Natural killer cell (primary cell): ENCODE measurements around the gene FOXR2. TPM values are rescaled to one million over a fixed set of nuclear protein-coding genes. Genes with fewer than 3 reads are reported as not detected.

ENCODE experiments used
- ATAC-seq, 3 donors: fragments of 150-1000 bp in 2 of 3; fragments of 200-7000 bp in 1 of 3; cut with Tn5 transposase; 1 replicate in 1 of 3; 2 replicates in 2 of 3; pipeline ENCODE4 v1.10.0; 2021; ENCODE audit warnings: mild to moderate bottlenecking in 2 of 3, moderate library complexity in 2 of 3
- DNase-seq, 2 donors: peaks; one replicate each; pipeline versions ENCODE4 v3.0.0 to v3.0.0-alpha.2; 2013 to 2021; ENCODE audit warnings: mixed read lengths in 1 of 2
- H3K27ac ChIP-seq: one replicate; pipeline ENCODE4 v1.5.1; 2013; ENCODE audit warnings: mild to moderate bottlenecking, low read length
- H3K27me3 ChIP-seq: one replicate; pipeline ENCODE4 v1.6.1; 2013; ENCODE audit warnings: low read length; ENCODE audit not compliant: control insufficient read depth, insufficient read depth
- H3K36me3 ChIP-seq: one replicate; pipeline ENCODE4 v1.6.1; 2013; ENCODE audit warnings: low read length; ENCODE audit not compliant: control insufficient read depth, insufficient read depth
- H3K4me1 ChIP-seq: one replicate; pipeline ENCODE4 v1.6.1; 2013; ENCODE audit warnings: low read length; ENCODE audit not compliant: control insufficient read depth, insufficient read depth
- H3K4me3 ChIP-seq: one replicate; pipeline ENCODE4 v1.5.1; 2013; ENCODE audit warnings: low read length
- H3K9me3 ChIP-seq: one replicate; pipeline ENCODE4 v1.6.1; 2013; ENCODE audit warnings: low read length; ENCODE audit not compliant: control insufficient read depth, insufficient read depth
- H3K27ac Mint-ChIP-seq, 2 donors: one replicate each; pipeline ENCODE4 v1.8.0; 2022; ENCODE audit warnings: mild to moderate bottlenecking in 2 of 2, mixed read lengths in 2 of 2, moderate library complexity in 1 of 2
- H3K27me3 Mint-ChIP-seq, 2 donors: one replicate each; pipeline ENCODE4 v1.8.0; 2022; ENCODE audit warnings: low read depth in 2 of 2, mixed read lengths in 2 of 2
- H3K36me3 Mint-ChIP-seq: one replicate; pipeline ENCODE4 v1.8.0; 2022; ENCODE audit warnings: mixed read lengths
- H3K4me1 Mint-ChIP-seq, 2 donors: one replicate each; pipeline ENCODE4 v1.8.0; 2022; ENCODE audit warnings: mixed read lengths in 2 of 2
- H3K4me3 Mint-ChIP-seq: one replicate; pipeline ENCODE4 v1.8.0; 2022; ENCODE audit warnings: mild to moderate bottlenecking, moderate library complexity, mixed read lengths
- H3K9me3 Mint-ChIP-seq, 2 donors: one replicate each; pipeline ENCODE4 v1.8.0; 2022; ENCODE audit warnings: mixed read lengths in 2 of 2
- WGBS: methylation state at CpG from one replicate; pipeline ENCODE4 v1.1.7; 2013; ENCODE audit warnings: missing lambda C conversion rate; ENCODE audit not compliant: insufficient coverage; 5-methylcytosine and 5-hydroxymethylcytosine counted together
- intact Hi-C: fragments of 100-400 bp; cut with micrococcal nuclease; formaldehyde crosslinking; loops from one replicate; pipeline ENCODE4 v1.14.2; 2022
- total RNA-seq, 4 donors: library from RNA; stranded (reverse); fragments of 120-200 nt in 1 of 4; gene quantifications; one replicate each; pipeline versions ENCODE4 v1.2.3 to v1.2.4, GENCODE V29; 2013 to 2022
- TF ChIP-seq, protein P1 (sequence below): fragments of 200-600 bp; IDR thresholded peaks from one replicate; pipeline ENCODE4 v1.8.0; 2022; ENCODE audit warnings: antibody characterized with exemption

Gene FOXR2
- total RNA-seq, 3 donors from 2014 or later (not counting 1 experiment from before 2014, with no cell fraction given) = not detected

DNA sequence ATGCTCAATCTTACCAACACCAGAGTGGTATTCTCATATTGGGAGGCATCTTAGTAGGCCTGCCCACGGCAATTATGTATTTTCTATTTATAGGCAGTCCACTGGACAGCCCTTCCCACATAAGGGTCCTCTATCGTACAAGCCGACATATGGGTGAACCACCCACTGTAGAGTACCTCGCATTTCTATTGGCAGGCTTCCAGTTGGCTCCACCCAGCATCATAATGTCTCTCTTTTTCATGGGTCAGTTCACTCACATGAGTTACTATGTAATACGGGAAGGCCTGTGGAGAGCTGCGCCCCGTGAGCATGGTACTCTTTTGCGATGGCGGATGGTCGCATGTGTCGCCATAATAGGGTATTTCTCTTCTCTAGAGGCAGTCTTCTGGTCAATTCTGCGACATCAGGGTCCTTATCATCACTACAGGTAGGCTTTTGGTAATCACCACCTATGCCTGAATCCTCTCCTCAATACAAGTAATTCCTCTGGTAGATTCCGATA lies 29.4 kb upstream of the FOXR2 start:
- H3K9me3 Mint-ChIP-seq = no peaks in the 10 kb centered on the region
- Histone ChIP-seq H3K4me3 (no peak overlapping the region), H3K27ac (no peak overlapping the region), H3K36me3 (no peaks in the 10 kb centered on the region), H3K9me3 (no peaks in the 10 kb centered on the region), H3K4me1 (no peaks in the 10 kb centered on the region), H3K27me3 (no peaks in the 10 kb centered on the region)
- TF ChIP-seq, protein P1, sequence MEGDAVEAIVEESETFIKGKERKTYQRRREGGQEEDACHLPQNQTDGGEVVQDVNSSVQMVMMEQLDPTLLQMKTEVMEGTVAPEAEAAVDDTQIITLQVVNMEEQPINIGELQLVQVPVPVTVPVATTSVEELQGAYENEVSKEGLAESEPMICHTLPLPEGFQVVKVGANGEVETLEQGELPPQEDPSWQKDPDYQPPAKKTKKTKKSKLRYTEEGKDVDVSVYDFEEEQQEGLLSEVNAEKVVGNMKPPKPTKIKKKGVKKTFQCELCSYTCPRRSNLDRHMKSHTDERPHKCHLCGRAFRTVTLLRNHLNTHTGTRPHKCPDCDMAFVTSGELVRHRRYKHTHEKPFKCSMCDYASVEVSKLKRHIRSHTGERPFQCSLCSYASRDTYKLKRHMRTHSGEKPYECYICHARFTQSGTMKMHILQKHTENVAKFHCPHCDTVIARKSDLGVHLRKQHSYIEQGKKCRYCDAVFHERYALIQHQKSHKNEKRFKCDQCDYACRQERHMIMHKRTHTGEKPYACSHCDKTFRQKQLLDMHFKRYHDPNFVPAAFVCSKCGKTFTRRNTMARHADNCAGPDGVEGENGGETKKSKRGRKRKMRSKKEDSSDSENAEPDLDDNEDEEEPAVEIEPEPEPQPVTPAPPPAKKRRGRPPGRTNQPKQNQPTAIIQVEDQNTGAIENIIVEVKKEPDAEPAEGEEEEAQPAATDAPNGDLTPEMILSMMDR = no peak
- intact Hi-C loops = no loop called here
- no peaks in the 10 kb centered on the region for H3K4me1 Mint-ChIP-seq
- DNase-seq (no peak), ATAC-seq (no peak)
- no peak overlapping the region for H3K4me3 Mint-ChIP-seq
- 94% methylated on average over 11 of the region's 13 CpGs for WGBS
- no peaks in the 10 kb centered on the region for H3K36me3 Mint-ChIP-seq
- H3K27ac Mint-ChIP-seq = no peak overlapping the region
- H3K27me3 Mint-ChIP-seq = no peaks in the 10 kb centered on the region

DNA sequence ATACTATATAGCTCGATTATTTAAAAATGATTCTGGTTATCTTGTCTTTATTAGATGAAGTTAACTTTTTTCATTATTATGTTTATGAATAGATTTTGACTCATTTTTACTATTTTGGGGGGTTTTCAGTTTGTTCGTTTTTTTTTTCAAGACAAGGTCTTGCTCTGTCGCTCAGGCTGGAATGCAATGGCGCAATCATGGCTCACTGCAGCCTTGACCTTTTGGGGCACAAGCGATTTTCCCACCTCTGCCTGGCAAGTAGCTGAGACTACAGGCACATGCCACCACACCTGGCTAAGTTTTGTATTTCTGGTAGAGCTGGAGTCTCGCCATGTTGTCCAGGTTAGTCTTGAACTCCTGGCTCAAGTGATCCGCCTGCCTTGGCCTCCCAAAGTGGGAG lies 24.9 kb upstream of the FOXR2 start:
- no peak for ATAC-seq
- H3K9me3 Mint-ChIP-seq = no peaks in the 10 kb centered on the region

DNA sequence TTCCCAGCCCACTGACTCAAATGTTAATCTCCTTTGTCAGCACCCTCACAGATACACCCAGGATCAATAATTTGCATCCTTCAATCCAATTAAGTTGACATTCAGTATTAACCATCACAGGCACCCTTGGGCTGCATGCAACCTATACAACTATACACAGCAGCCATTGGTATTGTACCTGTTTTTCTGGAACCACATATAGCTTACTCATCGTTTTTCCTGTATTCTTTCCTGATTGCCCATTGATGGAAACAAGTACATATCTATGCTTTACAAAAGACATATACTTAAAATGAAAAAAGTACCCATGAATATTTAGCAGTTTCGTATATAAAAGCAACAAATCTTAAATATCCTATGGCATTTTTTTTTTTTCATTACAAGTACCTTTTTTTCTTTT lies 3.7 kb upstream of the FOXR2 start:
- ATAC-seq (no peak), DNase-seq (no peak)
- Histone ChIP-seq H3K36me3 (no peaks in the 10 kb centered on the region), H3K27me3 (no peaks in the 10 kb centered on the region), H3K4me3 (no peak overlapping the region), H3K27ac (no peak overlapping the region), H3K9me3 (no peaks in the 10 kb centered on the region), H3K4me1 (no peaks in the 10 kb centered on the region)
- intact Hi-C loops = no loop called here
- WGBS = 33% methylated on average over 1 of the region's 2 CpGs
- TF ChIP-seq, protein P1 = no peak
- H3K27me3 Mint-ChIP-seq = peaks cover 4 to 7% of the 10 kb centered on the region in 2 donors
- H3K36me3 Mint-ChIP-seq = no peaks in the 10 kb centered on the region
- no peak overlapping the region for H3K27ac Mint-ChIP-seq
- H3K9me3 Mint-ChIP-seq = no peaks in the 10 kb centered on the region
- H3K4me3 Mint-ChIP-seq = no peak overlapping the region
- H3K4me1 Mint-ChIP-seq = no peaks in the 10 kb centered on the region

More for the DNA sequence above, 24.9 kb upstream of the FOXR2 start:
- TF ChIP-seq, protein P1 = no peak
- no peaks in the 10 kb centered on the region for H3K36me3 Mint-ChIP-seq
- intact Hi-C loops = no loop called here
- 80% methylated on average over 6 of the region's 7 CpGs for WGBS
- Histone ChIP-seq H3K9me3 (no peaks in the 10 kb centered on the region), H3K4me3 (no peak overlapping the region), H3K36me3 (no peaks in the 10 kb centered on the region), H3K4me1 (no peaks in the 10 kb centered on the region), H3K27me3 (no peaks in the 10 kb centered on the region), H3K27ac (no peak overlapping the region)
- H3K4me3 Mint-ChIP-seq = no peak overlapping the region
- no peak for DNase-seq
- H3K27me3 Mint-ChIP-seq = peaks cover 0 to 13% of the 10 kb centered on the region in 2 donors
- H3K27ac Mint-ChIP-seq = no peak overlapping the region
- no peaks in the 10 kb centered on the region for H3K4me1 Mint-ChIP-seq

DNA sequence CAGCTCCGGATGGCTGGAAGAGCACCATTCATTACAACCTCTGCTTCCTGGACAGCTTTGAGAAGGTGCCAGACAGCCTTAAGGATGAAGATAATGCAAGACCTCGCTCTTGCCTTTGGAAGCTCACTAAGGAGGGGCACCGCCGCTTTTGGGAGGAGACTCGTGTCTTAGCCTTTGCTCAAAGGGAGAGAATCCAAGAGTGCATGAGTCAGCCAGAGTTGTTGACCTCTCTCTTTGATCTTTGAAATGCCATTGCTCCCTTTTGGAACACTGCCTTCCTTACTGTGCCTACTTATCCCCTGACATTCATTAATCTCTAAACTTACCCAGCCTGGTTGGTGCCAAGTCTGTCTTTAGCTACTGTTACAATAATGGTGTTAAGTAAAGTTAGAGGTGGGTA lies 1.2 kb downstream of the FOXR2 start:
- Mint-ChIP-seq H3K9me3 (no peaks in the 10 kb centered on the region), H3K36me3 (no peaks in the 10 kb centered on the region), H3K4me3 (no peak overlapping the region), H3K4me1 (no peaks in the 10 kb centered on the region), H3K27me3 (peaks cover 10 to 14% of the 10 kb centered on the region in 2 donors), H3K27ac (no peak overlapping the region)
- intact Hi-C loops = no loop called here
- TF ChIP-seq, protein P1 = no peak
- H3K27ac ChIP-seq = no peak overlapping the region
- no peak overlapping the region for H3K4me3 ChIP-seq
- no peaks in the 10 kb centered on the region for H3K4me1 ChIP-seq
- H3K9me3 ChIP-seq = no peaks in the 10 kb centered on the region
- ATAC-seq (no peak), DNase-seq (no peak)
- H3K36me3 ChIP-seq = no peaks in the 10 kb centered on the region
- H3K27me3 ChIP-seq = no peaks in the 10 kb centered on the region
- WGBS = 45% methylated on average over 5 of the region's 5 CpGs
